ENCODE results near the gene MRPS14.

GRCh38 chr1:175071276-175071943 is 48.2 kb upstream of the MRPS14 start:
- TF ChIP-seq CTCF (IDR thresholded peaks at IDR 0.05; ENCODE audit: poor library complexity) = no peak
- no peak for TF ChIP-seq EZH2 (IDR thresholded peaks at IDR 0.05; ENCODE audit: borderline replicate concordance)
- TF ChIP-seq EZH2phosphoT487 (IDR thresholded peaks at IDR 0.05; ENCODE audit: low read depth, severe bottlenecking, unreplicated experiment) = no peak
